Measurements from ENCODE around the gene IRF2BPL. TPM values are rescaled to one million over a fixed set of nuclear protein-coding genes. Genes with fewer than 3 reads are reported as not detected.
A peak's percentile ranks its signal among the peaks of the same experiment; 100 is the strongest.

The IRF2BPL gene
- total RNA-seq, 1 experiment from 2014 or later = 83.3 TPM

GRCh38 chr14:77007975-77008421 is 20.5 kb downstream of the IRF2BPL start:
- DNase-seq (ENCODE audit: low read depth, low spot score) (no peak), ATAC-seq (no peak; the same call in 1 of the 2 replicates)
- H3K4me3 ChIP-seq (ENCODE audit: low read depth in 2 of 2, low read length in 2 of 2) = no peak overlapping the region
- H3K4me1 ChIP-seq (ENCODE audit: control insufficient read depth, insufficient read depth, low read length) = peaks cover 3% of the 10 kb centered on the region
- TF ChIP-seq SIN3A (IDR thresholded peaks at IDR 0.05; ENCODE audit: borderline replicate concordance, insufficient read depth, low read depth, low read length) = no peak
- TF ChIP-seq REST (IDR thresholded peaks at IDR 0.05; ENCODE audit: insufficient read depth in 1 of 2, low read depth in 2 of 2, low read length in 1 of 2) = no peak
- TF ChIP-seq CTCF (IDR thresholded peaks at IDR 0.05) = no peak
- TF ChIP-seq POLR2AphosphoS5 (IDR thresholded peaks at IDR 0.05; ENCODE audit: low read depth, low read length) = no peak
- no peak for TF ChIP-seq TCF7L2 (IDR thresholded peaks at IDR 0.05; ENCODE audit: low read depth, low read length)
- in situ Hi-C loops (cut with HindIII; ENCODE audit: low pct_unique_long_range_greater_than_20kb, low sequenced_read_pairs) = no loop called here
- no TSS peak for BruUV-seq (replicated peaks)
- ChIA-PET POLR2A (no interaction called here), CTCF (no interaction called here)
- H3K27ac ChIP-seq (ENCODE audit: low read length) = peak overlapping the region; percentile 29; the same call in 1 of the 2 replicates
- H3K36me3 ChIP-seq (ENCODE audit: control insufficient read depth, insufficient read depth, low read length) = no peaks in the 10 kb centered on the region
- no peaks in the 10 kb centered on the region for H3K27me3 ChIP-seq (ENCODE audit: control insufficient read depth, insufficient read depth, low read length)
- no peaks in the 10 kb centered on the region for H3K9me3 ChIP-seq (ENCODE audit: control insufficient read depth, insufficient read depth, low read depth, low read length)
- intact Hi-C loops (cut with micrococcal nuclease; ENCODE audit: unreplicated experiment) = no loop called here

GRCh38 chr14:77007183-77007974 is 21.1 kb downstream of the IRF2BPL start:
- no peak for DNase-seq (ENCODE audit: low read depth, low spot score)
- ATAC-seq = 0 out of 2 replicates have a peak, but pooled peaks have one; percentile 39
- Histone ChIP-seq H3K27ac (ENCODE audit: low read length) (peak overlapping the region; percentile 29; the same call in 1 of the 2 replicates), H3K9me3 (ENCODE audit: control insufficient read depth, insufficient read depth, low read depth, low read length) (no peaks in the 10 kb centered on the region), H3K36me3 (ENCODE audit: control insufficient read depth, insufficient read depth, low read length) (no peaks in the 10 kb centered on the region), H3K27me3 (ENCODE audit: control insufficient read depth, insufficient read depth, low read length) (no peaks in the 10 kb centered on the region), H3K4me3 (ENCODE audit: low read depth in 2 of 2, low read length in 2 of 2) (no peak overlapping the region), H3K4me1 (ENCODE audit: control insufficient read depth, insufficient read depth, low read length) (peaks cover 3% of the 10 kb centered on the region)
- no peak for TF ChIP-seq TCF7L2 (IDR thresholded peaks at IDR 0.05; ENCODE audit: low read depth, low read length)
- no peak for TF ChIP-seq POLR2AphosphoS5 (IDR thresholded peaks at IDR 0.05; ENCODE audit: low read depth, low read length)
- TF ChIP-seq REST (IDR thresholded peaks at IDR 0.05; ENCODE audit: insufficient read depth in 1 of 2, low read depth in 2 of 2, low read length in 1 of 2) = no peak
- TF ChIP-seq CTCF (IDR thresholded peaks at IDR 0.05) = no peak
- TF ChIP-seq SIN3A (IDR thresholded peaks at IDR 0.05; ENCODE audit: borderline replicate concordance, insufficient read depth, low read depth, low read length) = no peak
- intact Hi-C loops (cut with micrococcal nuclease; ENCODE audit: unreplicated experiment) = no loop called here
- ChIA-PET POLR2A (no interaction called here), CTCF (no interaction called here)
- in situ Hi-C loops (cut with HindIII; ENCODE audit: low pct_unique_long_range_greater_than_20kb, low sequenced_read_pairs) = no loop called here
- BruUV-seq (replicated peaks) = no TSS peak

Measured in Panc1 (cell line).